Neural progenitor cell (in vitro differentiated cells): ENCODE data around the gene TSC22D3. TPM values are rescaled to one million over a fixed set of nuclear protein-coding genes. Genes with fewer than 3 reads are reported as not detected.

Source experiments
- DNase-seq: peaks from one replicate; pipeline ENCODE4 v3.0.0-alpha.2; 2016; ENCODE audit warnings: low spot score
- H2AFZ ChIP-seq: fragments of 200-600 bp; sonication (generic); replicated peaks from 2 replicates; pipeline ENCODE4 v1.6.1; 2016; ENCODE audit warnings: antibody characterized with exemption
- H3F3A ChIP-seq: fragments of 200-600 bp; sonication (generic); 2 replicates; pipeline ENCODE4 v1.6.1; 2016; ENCODE audit warnings: antibody characterized with exemption, low read depth
- H3K27ac ChIP-seq: fragments of 200-600 bp; sonication (generic); 2 replicates; pipeline ENCODE4 v1.5.1; 2016; ENCODE audit warnings: mild to moderate bottlenecking
- H3K27me3 ChIP-seq: fragments of 200-600 bp; sonication (generic); 2 replicates; pipeline ENCODE4 v1.6.1; 2016; ENCODE audit warnings: mild to moderate bottlenecking, moderate library complexity
- H3K36me3 ChIP-seq: fragments of 200-600 bp; sonication (generic); 2 replicates; pipeline ENCODE4 v1.5.1; 2016
- H3K4me1 ChIP-seq: fragments of 200-600 bp; sonication (generic); 2 replicates; pipeline ENCODE4 v1.6.1; 2016; ENCODE audit warnings: mixed run types
- H3K4me2 ChIP-seq: fragments of 200-600 bp; sonication (generic); 2 replicates; pipeline ENCODE4 v1.6.1; 2016
- H3K4me3 ChIP-seq: fragments of 200-600 bp; sonication (generic); 2 replicates; pipeline ENCODE4 v1.5.1; 2016
- H3K79me2 ChIP-seq: fragments of 200-600 bp; sonication (generic); 2 replicates; pipeline ENCODE4 v1.6.1; 2016; ENCODE audit warnings: low read depth
- H3K9ac ChIP-seq: fragments of 200-600 bp; sonication (generic); 2 replicates; pipeline ENCODE4 v1.6.1; 2016
- H3K9me3 ChIP-seq: fragments of 200-600 bp; sonication (generic); 2 replicates; pipeline ENCODE4 v1.5.1; 2016; ENCODE audit warnings: low read depth
- H4K20me1 ChIP-seq: fragments of 200-600 bp; sonication (generic); 2 replicates; pipeline ENCODE4 v1.6.1; 2016; ENCODE audit warnings: low read depth
- H3K27ac Mint-ChIP-seq: 3 replicates; pipeline ENCODE4 v1.8.0; 2021; ENCODE audit warnings: mixed read lengths
- H3K27me3 Mint-ChIP-seq: 2 replicates; pipeline ENCODE4 v1.8.0; 2022; ENCODE audit warnings: low read depth, mild to moderate bottlenecking, inconsistent platforms, moderate library complexity, mixed read lengths; ENCODE audit not compliant: insufficient read depth
- H3K36me3 Mint-ChIP-seq: 3 replicates; pipeline ENCODE4 v1.8.0; 2021; ENCODE audit warnings: mixed read lengths
- H3K4me1 Mint-ChIP-seq: 3 replicates; pipeline ENCODE4 v1.8.0; 2021; ENCODE audit warnings: mixed read lengths
- H3K4me3 Mint-ChIP-seq: 3 replicates; pipeline ENCODE4 v1.8.0; 2021; ENCODE audit warnings: mild to moderate bottlenecking, moderate library complexity, mixed read lengths
- H3K9me3 Mint-ChIP-seq: 3 replicates; pipeline ENCODE4 v1.8.0; 2020; ENCODE audit warnings: mixed read lengths
- CTCF ChIP-seq: fragments of 200-600 bp; sonication (generic); IDR thresholded peaks from 2 replicates; pipeline ENCODE4 v1.5.1; 2017; ENCODE audit warnings: antibody characterized with exemption, mild to moderate bottlenecking
- EZH2 ChIP-seq: fragments of 200-600 bp; sonication (generic); IDR thresholded peaks from 2 replicates; pipeline ENCODE4 v1.6.1; 2017; ENCODE audit warnings: antibody characterized with exemption, mild to moderate bottlenecking, moderate library complexity
- EZH2phosphoT487 ChIP-seq: fragments of 200-600 bp; sonication (generic); IDR thresholded peaks from 2 replicates; pipeline ENCODE4 v1.6.1; 2017; ENCODE audit warnings: antibody characterized with exemption
- total RNA-seq: library from RNA; depleted of rRNA; stranded (reverse); fragments of >200 nt; gene quantifications from 2 replicates; pipeline ENCODE4 v1.2.3, GENCODE V29; 2015; ENCODE audit warnings: low replicate concordance

Gene TSC22D3
- total RNA-seq, 1 donor from 2014 or later, result 44.9 TPM

DNA sequence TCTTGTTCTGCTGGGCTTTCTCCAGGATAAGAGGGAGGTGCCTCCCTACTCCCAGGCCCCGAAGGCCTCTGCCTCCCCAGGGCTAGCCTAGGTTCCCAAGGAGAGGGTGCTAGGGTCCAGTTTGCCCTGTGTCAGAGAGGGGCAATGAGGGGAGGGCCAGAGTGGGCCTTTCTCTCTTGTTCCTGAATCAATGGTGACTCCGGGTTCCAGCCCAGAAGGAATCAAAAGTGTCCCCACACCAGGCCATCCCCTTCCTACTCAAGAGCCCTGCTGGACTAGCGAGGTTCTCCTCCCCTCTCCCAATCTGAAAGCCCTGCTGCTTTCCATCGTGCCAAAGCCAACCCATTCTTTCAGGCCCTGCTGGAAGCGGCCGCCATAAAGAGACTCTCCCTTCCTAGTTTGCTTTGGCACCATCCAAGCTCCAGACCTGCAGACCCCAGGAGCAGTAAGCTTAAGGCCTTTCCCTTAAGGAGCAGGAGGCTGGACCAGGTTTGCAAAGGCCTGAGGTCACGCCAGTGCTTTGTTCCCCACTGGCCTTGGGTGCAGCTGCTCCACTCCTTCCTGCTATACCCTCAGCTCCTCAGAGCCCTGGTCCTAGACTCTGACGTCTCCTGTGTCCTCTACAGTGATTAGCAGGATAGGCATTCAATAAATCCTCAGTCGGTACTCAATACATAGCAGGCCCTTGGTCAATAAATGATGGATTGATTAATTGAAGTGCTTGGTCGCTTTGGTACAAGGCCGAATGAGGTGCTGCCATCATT, 10.6 kb downstream of the TSC22D3 start:
- no peak overlapping the region for H3K4me2 ChIP-seq
- H3K36me3 Mint-ChIP-seq, result no peaks in the 10 kb centered on the region
- DNase-seq, result no peak
- no peak overlapping the region for H3K27ac ChIP-seq
- no peaks in the 10 kb centered on the region for H3K36me3 ChIP-seq
- no peak overlapping the region for H3K9ac ChIP-seq
- no peak overlapping the region for H3K27ac Mint-ChIP-seq
- H3K4me3 ChIP-seq, result no peak overlapping the region
- H3K9me3 ChIP-seq, result no peaks in the 10 kb centered on the region
- H3F3A ChIP-seq, result no peaks in the 10 kb centered on the region
- TF ChIP-seq EZH2, result no peak
- TF ChIP-seq CTCF, result no peak
- TF ChIP-seq EZH2phosphoT487, result no peak
- no peak overlapping the region for H2AFZ ChIP-seq
- no peaks in the 10 kb centered on the region for H3K79me2 ChIP-seq
- no peaks in the 10 kb centered on the region for H3K9me3 Mint-ChIP-seq
- no peaks in the 10 kb centered on the region for H3K27me3 ChIP-seq
- no peaks in the 10 kb centered on the region for H3K4me1 ChIP-seq
- H4K20me1 ChIP-seq, result no peaks in the 10 kb centered on the region
- no peak overlapping the region for H3K4me3 Mint-ChIP-seq
- H3K4me1 Mint-ChIP-seq, result no peaks in the 10 kb centered on the region
- peaks cover 2% of the 10 kb centered on the region for H3K27me3 Mint-ChIP-seq

DNA sequence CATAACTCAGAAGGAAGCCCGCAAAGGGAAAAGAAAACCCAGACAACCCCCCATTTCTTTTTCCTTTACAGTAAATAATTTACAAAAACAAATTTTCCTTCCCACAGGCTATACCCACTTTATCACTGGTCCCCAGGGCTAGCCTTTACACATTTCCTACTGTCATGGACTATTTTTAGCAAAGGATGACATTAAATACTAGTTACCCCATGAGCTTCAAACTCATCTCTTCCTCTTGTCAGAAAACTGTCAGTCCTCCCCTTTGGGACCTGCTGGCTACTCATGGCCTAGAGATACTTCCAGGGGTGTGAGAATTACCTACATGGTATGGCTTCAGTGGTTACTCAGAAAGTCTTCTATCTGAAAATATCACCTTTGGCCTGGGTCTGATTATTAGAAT, 11.9 kb downstream of the TSC22D3 start:
- no peaks in the 10 kb centered on the region for H3K27me3 ChIP-seq

GRCh38 chrX:107760304-107761077, 15.1 kb downstream of the TSC22D3 start:
- no peak overlapping the region for H3K9ac ChIP-seq
- TF ChIP-seq EZH2phosphoT487 (no peak), CTCF (no peak), EZH2 (no peak)
- Mint-ChIP-seq H3K27me3 (peaks cover 9% of the 10 kb centered on the region), H3K4me1 (peaks cover 13% of the 10 kb centered on the region), H3K4me3 (no peak overlapping the region), H3K9me3 (no peaks in the 10 kb centered on the region), H3K36me3 (no peaks in the 10 kb centered on the region), H3K27ac (no peak overlapping the region)
- no peak overlapping the region for H3K4me3 ChIP-seq
- no peaks in the 10 kb centered on the region for H4K20me1 ChIP-seq
- no peak overlapping the region for H2AFZ ChIP-seq
- H3K27me3 ChIP-seq, result no peaks in the 10 kb centered on the region
- no peak for DNase-seq
- no peak overlapping the region for H3K27ac ChIP-seq
- H3K9me3 ChIP-seq, result no peaks in the 10 kb centered on the region
- H3K36me3 ChIP-seq, result no peaks in the 10 kb centered on the region
- H3K4me1 ChIP-seq, result peaks cover 8% of the 10 kb centered on the region
- no peaks in the 10 kb centered on the region for H3K79me2 ChIP-seq
- H3K4me2 ChIP-seq, result no peak overlapping the region
- H3F3A ChIP-seq, result no peaks in the 10 kb centered on the region

More for the DNA sequence above, 11.9 kb downstream of the TSC22D3 start:
- Histone ChIP-seq H3K4me3 (no peak overlapping the region), H3K27ac (no peak overlapping the region), H3K9ac (no peak overlapping the region), H3K9me3 (no peaks in the 10 kb centered on the region), H4K20me1 (no peaks in the 10 kb centered on the region), H3K4me1 (no peaks in the 10 kb centered on the region), H3K36me3 (no peaks in the 10 kb centered on the region), H3K4me2 (no peak overlapping the region), H3K79me2 (no peaks in the 10 kb centered on the region), H2AFZ (no peak overlapping the region), H3F3A (no peaks in the 10 kb centered on the region)
- no peaks in the 10 kb centered on the region for H3K36me3 Mint-ChIP-seq
- H3K4me1 Mint-ChIP-seq, result peaks cover 3% of the 10 kb centered on the region
- H3K27me3 Mint-ChIP-seq, result peaks cover 4% of the 10 kb centered on the region
- H3K4me3 Mint-ChIP-seq, result no peak overlapping the region
- no peak overlapping the region for H3K27ac Mint-ChIP-seq
- H3K9me3 Mint-ChIP-seq, result no peaks in the 10 kb centered on the region
- TF ChIP-seq EZH2 (no peak), EZH2phosphoT487 (no peak), CTCF (no peak)
- no peak for DNase-seq
